ENCODE results near the gene CFAP68. TPM values are rescaled to one million over a fixed set of nuclear protein-coding genes. Genes with fewer than 3 reads are reported as not detected.

The CFAP68 gene
- total RNA-seq, 2 donors from 2014 or later = 11.6 to 12.7 TPM

DNA sequence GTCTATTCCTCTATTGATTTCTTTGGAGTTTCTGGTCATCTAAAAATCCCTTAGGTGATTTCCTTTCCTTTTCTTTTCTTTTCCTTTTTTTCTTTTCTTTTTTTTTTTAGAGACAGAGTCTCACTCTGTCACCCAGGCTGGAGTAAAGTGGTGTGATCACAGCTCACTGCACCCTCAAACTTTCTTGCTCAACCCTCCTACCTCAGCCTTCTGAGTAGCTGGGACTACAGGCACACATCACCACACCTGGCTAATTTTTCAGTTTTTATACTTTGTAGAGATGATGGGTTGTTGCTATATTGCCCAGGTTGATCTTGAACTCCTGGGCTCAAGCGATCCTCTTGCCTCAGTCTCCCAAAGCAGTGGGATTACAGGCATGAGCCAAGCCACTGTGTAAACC, 37.4 kb downstream of the CFAP68 start:
- Histone ChIP-seq H3K4me3 (ENCODE audit: low read length) (no peak overlapping the region), H3K9ac (ENCODE audit: extremely low read depth, low read length, poor library complexity, severe bottlenecking) (no peak overlapping the region), H3K36me3 (ENCODE audit: control insufficient read depth, insufficient read depth, low read length) (no peaks in the 10 kb centered on the region), H3K9me3 (ENCODE audit: control insufficient read depth, low read length) (no peaks in the 10 kb centered on the region), H3K27me3 (ENCODE audit: control insufficient read depth, insufficient read depth, low read length, poor library complexity, severe bottlenecking) (no peaks in the 10 kb centered on the region), H3K27ac (ENCODE audit: low read depth, low read length) (no peak overlapping the region), H3K4me1 (ENCODE audit: control insufficient read depth, insufficient read depth, low read length) (no peaks in the 10 kb centered on the region)
- Mint-ChIP-seq H3K9me3 (no peaks in the 10 kb centered on the region), H3K4me1 (peaks cover 15% of the 10 kb centered on the region), H3K4me3 (no peak overlapping the region), H3K27me3 (ENCODE audit: insufficient read depth) (peaks cover 7% of the 10 kb centered on the region), H3K27ac (no peak overlapping the region), H3K36me3 (ENCODE audit: low read depth) (no peaks in the 10 kb centered on the region)
- DNase-seq = no peak
- TF ChIP-seq, protein P1, sequence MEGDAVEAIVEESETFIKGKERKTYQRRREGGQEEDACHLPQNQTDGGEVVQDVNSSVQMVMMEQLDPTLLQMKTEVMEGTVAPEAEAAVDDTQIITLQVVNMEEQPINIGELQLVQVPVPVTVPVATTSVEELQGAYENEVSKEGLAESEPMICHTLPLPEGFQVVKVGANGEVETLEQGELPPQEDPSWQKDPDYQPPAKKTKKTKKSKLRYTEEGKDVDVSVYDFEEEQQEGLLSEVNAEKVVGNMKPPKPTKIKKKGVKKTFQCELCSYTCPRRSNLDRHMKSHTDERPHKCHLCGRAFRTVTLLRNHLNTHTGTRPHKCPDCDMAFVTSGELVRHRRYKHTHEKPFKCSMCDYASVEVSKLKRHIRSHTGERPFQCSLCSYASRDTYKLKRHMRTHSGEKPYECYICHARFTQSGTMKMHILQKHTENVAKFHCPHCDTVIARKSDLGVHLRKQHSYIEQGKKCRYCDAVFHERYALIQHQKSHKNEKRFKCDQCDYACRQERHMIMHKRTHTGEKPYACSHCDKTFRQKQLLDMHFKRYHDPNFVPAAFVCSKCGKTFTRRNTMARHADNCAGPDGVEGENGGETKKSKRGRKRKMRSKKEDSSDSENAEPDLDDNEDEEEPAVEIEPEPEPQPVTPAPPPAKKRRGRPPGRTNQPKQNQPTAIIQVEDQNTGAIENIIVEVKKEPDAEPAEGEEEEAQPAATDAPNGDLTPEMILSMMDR (conservative IDR thresholded peaks at IDR 0.05) = no peak
- 97 to 100% methylated on average over 1 of the region's 1 CpG for whole genome bisulfite sequencing, 2 experiments (ENCODE audit: insufficient coverage in 1 of 2, insufficient read length in 1 of 2)

DNA sequence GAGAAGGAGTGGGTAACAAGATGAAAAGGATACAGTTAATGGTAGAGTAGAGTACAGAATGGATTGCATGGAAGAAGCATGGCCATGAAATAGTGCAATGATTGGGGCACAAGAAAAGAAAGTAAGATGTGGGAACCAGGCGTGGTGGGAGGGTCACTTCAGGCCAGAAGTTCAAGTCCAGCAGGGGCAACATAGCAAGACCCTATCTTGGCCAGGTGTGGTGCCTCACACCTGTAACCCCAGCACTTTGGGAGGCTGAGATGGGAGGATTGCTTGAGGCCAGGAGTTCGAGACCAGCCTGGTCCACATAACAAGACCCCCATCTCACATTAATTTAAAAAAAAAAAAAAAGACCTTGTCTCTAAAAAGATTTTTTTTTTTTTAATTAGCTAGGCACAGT, 38.0 kb downstream of the CFAP68 start:
- DNase-seq = no peak
- TF ChIP-seq, protein P1 (conservative IDR thresholded peaks at IDR 0.05) = no peak
- Mint-ChIP-seq H3K4me3 (no peak overlapping the region), H3K4me1 (peaks cover 9% of the 10 kb centered on the region), H3K36me3 (ENCODE audit: low read depth) (no peaks in the 10 kb centered on the region), H3K27me3 (ENCODE audit: insufficient read depth) (peaks cover 5% of the 10 kb centered on the region), H3K9me3 (no peaks in the 10 kb centered on the region), H3K27ac (no peak overlapping the region)
- H3K36me3 ChIP-seq (ENCODE audit: control insufficient read depth, insufficient read depth, low read length) = no peaks in the 10 kb centered on the region
- no peaks in the 10 kb centered on the region for H3K4me1 ChIP-seq (ENCODE audit: control insufficient read depth, insufficient read depth, low read length)
- no peaks in the 10 kb centered on the region for H3K9me3 ChIP-seq (ENCODE audit: control insufficient read depth, low read length)
- H3K9ac ChIP-seq (ENCODE audit: extremely low read depth, low read length, poor library complexity, severe bottlenecking) = no peak overlapping the region
- 92 to 100% methylated on average over 1 of the region's 2 CpGs for WGBS, 2 experiments (ENCODE audit: insufficient coverage in 1 of 2, insufficient read length in 1 of 2)
- H3K27ac ChIP-seq (ENCODE audit: low read depth, low read length) = no peak overlapping the region
- no peak overlapping the region for H3K4me3 ChIP-seq (ENCODE audit: low read length)
- no peaks in the 10 kb centered on the region for H3K27me3 ChIP-seq (ENCODE audit: control insufficient read depth, insufficient read depth, low read length, poor library complexity, severe bottlenecking)

- H3K27ac Mint-ChIP-seq = no peak overlapping the region
- no peak overlapping the region for H3K27ac ChIP-seq (ENCODE audit: low read depth, low read length)
- WGBS, 2 experiments (ENCODE audit: insufficient coverage in 1 of 2, insufficient read length in 1 of 2) = 91 to 100% methylated on average over 3 of the region's 3 CpGs
These were observed 38.4 kb downstream of the CFAP68 start for GRCh38 chr11:111917788-111918187.

More at GRCh38 chr11:111917788-111918187, 38.4 kb downstream of the CFAP68 start:
- no peak overlapping the region for H3K9ac ChIP-seq (ENCODE audit: extremely low read depth, low read length, poor library complexity, severe bottlenecking)
- no peak for DNase-seq
- Mint-ChIP-seq H3K27me3 (ENCODE audit: insufficient read depth) (peaks cover 5% of the 10 kb centered on the region), H3K9me3 (no peaks in the 10 kb centered on the region), H3K4me3 (no peak overlapping the region), H3K4me1 (peaks cover 10% of the 10 kb centered on the region), H3K36me3 (ENCODE audit: low read depth) (no peaks in the 10 kb centered on the region)
- no peaks in the 10 kb centered on the region for H3K27me3 ChIP-seq (ENCODE audit: control insufficient read depth, insufficient read depth, low read length, poor library complexity, severe bottlenecking)
- H3K9me3 ChIP-seq (ENCODE audit: control insufficient read depth, low read length) = no peaks in the 10 kb centered on the region
- H3K4me1 ChIP-seq (ENCODE audit: control insufficient read depth, insufficient read depth, low read length) = no peaks in the 10 kb centered on the region
- TF ChIP-seq, protein P1 (conservative IDR thresholded peaks at IDR 0.05) = no peak
- H3K36me3 ChIP-seq (ENCODE audit: control insufficient read depth, insufficient read depth, low read length) = no peaks in the 10 kb centered on the region
- H3K4me3 ChIP-seq (ENCODE audit: low read length) = no peak overlapping the region

Measured in endodermal cell (in vitro differentiated cells).